ENCODE results near the gene RAB11FIP2. TPM values are rescaled to one million over a fixed set of nuclear protein-coding genes. Genes with fewer than 3 reads are reported as not detected.

The RAB11FIP2 gene
- total RNA-seq, 4 donors from 2014 or later, result 7.3 to 18.2 (median 14.1) TPM

DNA sequence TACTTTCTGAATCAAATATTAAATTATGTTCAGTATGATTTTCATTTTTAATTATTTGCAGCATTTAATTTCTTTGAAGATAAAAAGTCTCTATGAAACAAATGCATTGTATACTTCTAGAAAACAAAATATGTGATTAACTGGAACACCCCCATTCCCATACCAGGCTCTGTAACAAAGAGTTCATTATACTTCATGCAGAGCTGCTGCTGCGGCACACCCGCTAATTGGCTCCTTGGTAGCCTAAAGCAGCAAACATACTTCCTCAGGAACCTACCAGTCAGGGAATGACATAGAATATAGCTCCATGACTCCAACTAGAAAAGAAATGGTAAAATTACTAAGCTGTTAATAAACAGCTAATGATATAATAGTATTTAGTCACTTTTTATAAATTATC is 19.3 kb downstream of the RAB11FIP2 start:
- no peak for DNase-seq (ENCODE audit: low spot score in 2 of 2)
- WGBS, 2 donors, result 75 to 90% methylated on average over 2 of the region's 2 CpGs
- intact Hi-C loops (cut with DNase I; ENCODE audit: low total_unique reads), result no loop called here
- TF ChIP-seq POLR2A (IDR thresholded peaks at IDR 0.05), result no peak
- TF ChIP-seq, protein P1, sequence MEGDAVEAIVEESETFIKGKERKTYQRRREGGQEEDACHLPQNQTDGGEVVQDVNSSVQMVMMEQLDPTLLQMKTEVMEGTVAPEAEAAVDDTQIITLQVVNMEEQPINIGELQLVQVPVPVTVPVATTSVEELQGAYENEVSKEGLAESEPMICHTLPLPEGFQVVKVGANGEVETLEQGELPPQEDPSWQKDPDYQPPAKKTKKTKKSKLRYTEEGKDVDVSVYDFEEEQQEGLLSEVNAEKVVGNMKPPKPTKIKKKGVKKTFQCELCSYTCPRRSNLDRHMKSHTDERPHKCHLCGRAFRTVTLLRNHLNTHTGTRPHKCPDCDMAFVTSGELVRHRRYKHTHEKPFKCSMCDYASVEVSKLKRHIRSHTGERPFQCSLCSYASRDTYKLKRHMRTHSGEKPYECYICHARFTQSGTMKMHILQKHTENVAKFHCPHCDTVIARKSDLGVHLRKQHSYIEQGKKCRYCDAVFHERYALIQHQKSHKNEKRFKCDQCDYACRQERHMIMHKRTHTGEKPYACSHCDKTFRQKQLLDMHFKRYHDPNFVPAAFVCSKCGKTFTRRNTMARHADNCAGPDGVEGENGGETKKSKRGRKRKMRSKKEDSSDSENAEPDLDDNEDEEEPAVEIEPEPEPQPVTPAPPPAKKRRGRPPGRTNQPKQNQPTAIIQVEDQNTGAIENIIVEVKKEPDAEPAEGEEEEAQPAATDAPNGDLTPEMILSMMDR (IDR thresholded peaks at IDR 0.05), result no peak
- H3K4me3 ChIP-seq (ENCODE audit: low read depth, poor library complexity, severe bottlenecking), result no peak overlapping the region

DNA sequence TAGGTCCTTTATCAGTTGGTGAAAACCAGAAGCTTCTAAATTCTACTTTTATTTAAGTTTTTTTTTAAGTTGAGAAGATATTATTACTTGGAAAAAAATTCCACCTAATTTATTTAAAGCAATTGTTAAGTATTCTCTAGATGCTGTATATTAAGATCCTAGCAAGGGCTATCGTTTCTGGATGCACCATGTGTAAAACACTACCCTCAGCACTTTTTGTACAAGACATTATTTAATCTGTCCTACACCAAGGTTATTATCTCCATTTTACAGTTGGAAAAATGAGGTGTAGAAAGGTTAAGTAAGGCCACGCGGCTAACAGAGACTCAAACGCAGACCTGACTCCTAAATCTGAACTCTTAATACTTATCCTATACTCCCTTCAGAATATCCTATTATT is 19.8 kb downstream of the RAB11FIP2 start:
- 93 to 94% methylated on average over 4 of the region's 4 CpGs for WGBS, 2 donors
- H3K4me3 ChIP-seq (ENCODE audit: low read depth, poor library complexity, severe bottlenecking), result no peak overlapping the region
- intact Hi-C loops (cut with DNase I; ENCODE audit: low total_unique reads), result no loop called here
- TF ChIP-seq, protein P1 (IDR thresholded peaks at IDR 0.05), result no peak
- no peak for TF ChIP-seq POLR2A (IDR thresholded peaks at IDR 0.05)
- no peak for DNase-seq (ENCODE audit: low spot score in 2 of 2)

DNA sequence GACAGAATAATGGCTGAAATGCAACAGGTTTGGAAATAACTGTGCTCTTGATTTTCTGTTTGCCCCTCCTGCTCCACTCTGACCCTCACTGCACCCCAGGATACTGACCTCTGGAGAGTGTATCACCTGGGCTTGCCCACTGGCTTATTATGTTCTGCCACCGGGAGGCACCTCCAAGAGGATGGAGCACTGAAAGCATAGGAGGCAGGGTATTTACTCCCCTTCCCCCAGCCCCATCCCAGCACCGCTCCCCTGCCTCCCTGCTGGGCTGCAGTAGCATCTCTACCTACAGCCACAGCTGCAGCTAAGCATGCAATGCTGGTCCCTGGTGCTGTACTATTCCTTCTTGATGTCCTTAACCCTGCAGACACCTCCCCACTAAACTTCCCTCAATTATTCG is 26.4 kb downstream of the RAB11FIP2 start:
- intact Hi-C loops (cut with DNase I; ENCODE audit: low total_unique reads), result no loop called here
- WGBS, 2 donors, result 77 to 83% methylated on average over 3 of the region's 3 CpGs
- DNase-seq (ENCODE audit: low spot score in 2 of 2), result no peak

DNA sequence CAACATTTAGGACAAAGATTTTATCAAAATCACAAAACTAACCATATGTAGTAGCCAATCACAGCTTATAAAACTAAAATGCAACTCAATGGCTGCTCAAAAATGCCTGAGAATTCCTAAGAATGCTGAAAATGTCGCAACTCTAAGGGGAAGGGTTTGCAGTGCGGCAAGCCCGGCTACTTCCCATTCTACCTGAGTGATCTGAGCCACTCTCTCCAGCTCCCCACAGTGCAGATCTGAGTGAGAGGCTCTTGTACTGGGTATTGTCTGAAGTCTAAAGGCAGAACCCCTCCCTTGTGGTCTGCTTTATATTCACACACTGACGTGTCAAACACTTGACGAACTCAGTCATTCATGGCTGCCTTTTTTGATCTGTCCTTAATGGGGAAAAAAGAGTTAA is 28.9 kb downstream of the RAB11FIP2 start:
- no peak for DNase-seq (ENCODE audit: low spot score in 2 of 2)
- no peak for TF ChIP-seq POLR2A (IDR thresholded peaks at IDR 0.05)
- intact Hi-C loops (cut with DNase I; ENCODE audit: low total_unique reads), result no loop called here
- no peak overlapping the region for H3K4me3 ChIP-seq (ENCODE audit: low read depth, poor library complexity, severe bottlenecking)
- 92 to 96% methylated on average over 5 of the region's 5 CpGs for WGBS, 2 donors

More for the DNA sequence above, 26.4 kb downstream of the RAB11FIP2 start:
- TF ChIP-seq, protein P1 (IDR thresholded peaks at IDR 0.05), result no peak
- TF ChIP-seq POLR2A (IDR thresholded peaks at IDR 0.05), result no peak
- H3K4me3 ChIP-seq (ENCODE audit: low read depth, poor library complexity, severe bottlenecking), result no peak overlapping the region

DNA sequence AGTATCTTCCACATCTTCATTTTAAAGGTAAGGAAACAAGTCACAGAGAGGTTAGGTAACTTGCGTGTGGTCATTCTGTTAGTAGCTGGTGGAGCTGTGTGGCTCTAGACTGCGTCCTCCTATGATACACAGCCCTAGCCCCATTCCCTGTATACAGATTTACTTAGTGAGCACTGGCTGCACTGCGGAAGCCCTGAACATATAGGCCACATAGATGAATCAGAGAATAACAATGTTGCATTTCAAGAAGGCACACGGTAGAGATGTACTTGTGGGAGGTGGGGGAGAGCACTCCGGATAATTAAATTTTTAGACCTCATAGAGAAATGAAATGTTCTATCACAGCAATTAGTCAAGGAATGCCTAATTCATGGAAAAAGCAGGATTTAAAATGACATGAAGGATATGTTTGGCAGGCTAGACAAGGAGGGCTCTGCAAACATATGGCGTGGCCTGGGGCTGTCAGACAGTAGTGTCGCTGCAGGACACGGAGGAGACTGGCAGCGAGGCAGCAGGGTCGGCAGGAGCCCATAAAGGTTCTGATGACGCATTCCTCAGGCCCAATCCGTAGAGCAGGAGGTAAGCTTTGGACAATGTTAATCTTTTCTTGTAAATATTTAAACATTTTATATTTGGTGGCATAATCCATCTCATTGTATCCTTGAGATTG is 29.5 kb downstream of the RAB11FIP2 start:
- TF ChIP-seq POLR2A (IDR thresholded peaks at IDR 0.05), result no peak
- TF ChIP-seq, protein P1 (IDR thresholded peaks at IDR 0.05), result no peak
- WGBS, 2 donors, result 91 to 92% methylated on average over 12 of the region's 12 CpGs
- no peak overlapping the region for H3K4me3 ChIP-seq (ENCODE audit: low read depth, poor library complexity, severe bottlenecking)
- DNase-seq (ENCODE audit: low spot score in 2 of 2), result no peak
- intact Hi-C loops (cut with DNase I; ENCODE audit: low total_unique reads), result no loop called here

DNA sequence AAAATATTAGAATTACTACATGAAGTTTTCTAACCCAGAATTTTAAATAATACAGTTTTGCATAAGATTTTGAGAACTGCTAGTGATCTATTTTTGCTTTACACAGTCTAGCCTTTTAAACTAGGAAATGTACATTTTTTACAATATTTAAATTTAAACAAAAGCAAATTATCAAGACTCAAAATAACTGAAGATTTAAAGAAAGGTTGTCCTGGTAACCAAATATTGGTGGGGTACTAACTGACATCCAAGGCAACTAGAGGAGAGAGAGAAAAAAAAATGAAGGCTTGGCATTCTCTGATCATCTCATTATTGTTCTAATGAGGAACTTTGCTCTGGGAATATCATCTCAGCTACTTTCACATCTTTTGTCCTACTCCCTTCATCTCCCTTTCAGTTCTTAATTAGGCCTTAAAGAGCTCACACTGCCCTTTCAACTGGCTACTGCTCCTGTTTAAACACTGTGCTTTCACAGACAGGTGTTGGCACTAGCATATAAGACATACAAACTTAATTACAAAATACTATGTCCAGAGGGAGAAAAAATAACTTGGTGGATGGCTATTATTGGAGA is 33.7 kb downstream of the RAB11FIP2 start:
- intact Hi-C loops (cut with DNase I; ENCODE audit: low total_unique reads), result no loop called here
- TF ChIP-seq, protein P1 (IDR thresholded peaks at IDR 0.05), result no peak
- TF ChIP-seq POLR2A (IDR thresholded peaks at IDR 0.05), result no peak
- no peak for DNase-seq (ENCODE audit: low spot score in 2 of 2)
- no peak overlapping the region for H3K4me3 ChIP-seq (ENCODE audit: low read depth, poor library complexity, severe bottlenecking)
